ENCODE data around the gene ARL4D. TPM values are rescaled to one million over a fixed set of nuclear protein-coding genes. Genes with fewer than 3 reads are reported as not detected.
A peak's percentile ranks its signal among the peaks of the same experiment; 100 is the strongest.

The ARL4D gene
- total and polyA plus RNA-seq, 2 of the 4 experiments (the other 2 are of a cell fraction) = 12.5 to 30.7 TPM

DNA sequence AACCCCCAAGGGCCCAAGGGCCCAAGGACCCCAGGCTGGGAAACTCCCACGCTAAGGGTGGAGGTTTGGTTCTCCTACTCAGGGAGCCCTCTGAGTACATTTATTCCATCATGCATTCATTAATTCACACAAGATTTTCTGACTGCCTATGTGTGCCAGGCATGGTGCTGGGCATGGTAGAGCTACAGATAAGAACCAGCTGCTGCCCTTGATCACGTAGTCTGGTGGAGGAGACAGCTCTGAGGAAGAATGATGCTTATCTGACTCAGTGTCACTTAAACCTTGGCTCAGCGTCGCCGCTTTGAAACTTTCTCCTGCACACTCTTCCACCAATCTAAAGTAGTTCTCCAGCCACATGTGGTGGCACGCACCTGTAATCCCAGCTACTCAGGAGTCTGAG lies 3.6 kb upstream of the ARL4D start:
- H2BK120ac ChIP-seq (ENCODE audit: low read depth, low read length) = no peak overlapping the region
- no peak overlapping the region for H3K9ac ChIP-seq (ENCODE audit: low read depth, low read length)
- H3K36me3 ChIP-seq (ENCODE audit: control insufficient read depth, insufficient read depth, low read length) = peaks cover 6% of the 10 kb centered on the region; the same call in 1 of the 2 replicates
- no peak overlapping the region for H3K27ac ChIP-seq (ENCODE audit: insufficient read depth, low read length)
- intact Hi-C loops (cut with micrococcal nuclease) = no loop called here
- H3K9me1 ChIP-seq (ENCODE audit: insufficient read depth, low read length) = peaks cover 7% of the 10 kb centered on the region; the same call in 1 of the 2 replicates
- BruUV-seq (replicated peaks) = no TSS peak
- DNase-seq = no peak
- H2BK5ac ChIP-seq (ENCODE audit: low read depth, low read length, poor library complexity, severe bottlenecking) = no peak overlapping the region
- in situ Hi-C loops (cut with MboI; ENCODE audit: low sequenced_read_pairs) = no loop called here
- TF ChIP-seq BHLHE40 (IDR thresholded peaks at IDR 0.05; ENCODE audit: low read depth, low read length) (no peak), RFX5 (IDR thresholded peaks at IDR 0.05; ENCODE audit: low read depth, low read length) (no peak), CHD1 (IDR thresholded peaks at IDR 0.05; ENCODE audit: low read depth, low read length) (no peak), RCOR1 (IDR thresholded peaks at IDR 0.05; ENCODE audit: insufficient replicate concordance, low read length) (no peak), MXI1 (IDR thresholded peaks at IDR 0.05; ENCODE audit: borderline replicate concordance, low read depth, low read length) (no peak), SMC3 (IDR thresholded peaks at IDR 0.05; ENCODE audit: low read depth, low read length) (no peak), MAZ (IDR thresholded peaks at IDR 0.05; ENCODE audit: borderline replicate concordance, low read depth, low read length) (no peak), CEBPB (IDR thresholded peaks at IDR 0.05; ENCODE audit: low read depth, low read length) (no peak), POLR2A (IDR thresholded peaks at IDR 0.05; ENCODE audit: low read depth, low read length) (no peak), NFE2L2 (IDR thresholded peaks at IDR 0.05; ENCODE audit: low read depth, low read length) (no peak), FOS (IDR thresholded peaks at IDR 0.05; ENCODE audit: low read depth, low read length) (no peak), RAD21 (IDR thresholded peaks at IDR 0.05; ENCODE audit: low read length) (no peak), MAFK (IDR thresholded peaks at IDR 0.05; ENCODE audit: low read depth, low read length) (no peak)
- TF ChIP-seq, protein P1, sequence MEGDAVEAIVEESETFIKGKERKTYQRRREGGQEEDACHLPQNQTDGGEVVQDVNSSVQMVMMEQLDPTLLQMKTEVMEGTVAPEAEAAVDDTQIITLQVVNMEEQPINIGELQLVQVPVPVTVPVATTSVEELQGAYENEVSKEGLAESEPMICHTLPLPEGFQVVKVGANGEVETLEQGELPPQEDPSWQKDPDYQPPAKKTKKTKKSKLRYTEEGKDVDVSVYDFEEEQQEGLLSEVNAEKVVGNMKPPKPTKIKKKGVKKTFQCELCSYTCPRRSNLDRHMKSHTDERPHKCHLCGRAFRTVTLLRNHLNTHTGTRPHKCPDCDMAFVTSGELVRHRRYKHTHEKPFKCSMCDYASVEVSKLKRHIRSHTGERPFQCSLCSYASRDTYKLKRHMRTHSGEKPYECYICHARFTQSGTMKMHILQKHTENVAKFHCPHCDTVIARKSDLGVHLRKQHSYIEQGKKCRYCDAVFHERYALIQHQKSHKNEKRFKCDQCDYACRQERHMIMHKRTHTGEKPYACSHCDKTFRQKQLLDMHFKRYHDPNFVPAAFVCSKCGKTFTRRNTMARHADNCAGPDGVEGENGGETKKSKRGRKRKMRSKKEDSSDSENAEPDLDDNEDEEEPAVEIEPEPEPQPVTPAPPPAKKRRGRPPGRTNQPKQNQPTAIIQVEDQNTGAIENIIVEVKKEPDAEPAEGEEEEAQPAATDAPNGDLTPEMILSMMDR (conservative IDR thresholded peaks at IDR 0.05; ENCODE audit: low read depth, low read length) = no peak
- TF ChIP-seq, protein P2, sequence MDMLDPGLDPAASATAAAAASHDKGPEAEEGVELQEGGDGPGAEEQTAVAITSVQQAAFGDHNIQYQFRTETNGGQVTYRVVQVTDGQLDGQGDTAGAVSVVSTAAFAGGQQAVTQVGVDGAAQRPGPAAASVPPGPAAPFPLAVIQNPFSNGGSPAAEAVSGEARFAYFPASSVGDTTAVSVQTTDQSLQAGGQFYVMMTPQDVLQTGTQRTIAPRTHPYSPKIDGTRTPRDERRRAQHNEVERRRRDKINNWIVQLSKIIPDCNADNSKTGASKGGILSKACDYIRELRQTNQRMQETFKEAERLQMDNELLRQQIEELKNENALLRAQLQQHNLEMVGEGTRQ (IDR thresholded peaks at IDR 0.05; ENCODE audit: low read depth, low read length) = no peak
- TF ChIP-seq, protein P3, sequence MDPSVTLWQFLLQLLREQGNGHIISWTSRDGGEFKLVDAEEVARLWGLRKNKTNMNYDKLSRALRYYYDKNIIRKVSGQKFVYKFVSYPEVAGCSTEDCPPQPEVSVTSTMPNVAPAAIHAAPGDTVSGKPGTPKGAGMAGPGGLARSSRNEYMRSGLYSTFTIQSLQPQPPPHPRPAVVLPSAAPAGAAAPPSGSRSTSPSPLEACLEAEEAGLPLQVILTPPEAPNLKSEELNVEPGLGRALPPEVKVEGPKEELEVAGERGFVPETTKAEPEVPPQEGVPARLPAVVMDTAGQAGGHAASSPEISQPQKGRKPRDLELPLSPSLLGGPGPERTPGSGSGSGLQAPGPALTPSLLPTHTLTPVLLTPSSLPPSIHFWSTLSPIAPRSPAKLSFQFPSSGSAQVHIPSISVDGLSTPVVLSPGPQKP (IDR thresholded peaks at IDR 0.05; ENCODE audit: borderline replicate concordance, low read depth, low read length) = no peak
- no peak overlapping the region for H4K8ac ChIP-seq (ENCODE audit: low read depth in 2 of 2, low read length in 2 of 2)
- CTCF ChIA-PET = interaction anchor here (2.1 to 4.4 kb wide), 3 partner anchors 11 to 89 kb away, joined by 8 to 47 read pairs (median 40); partner anchors contain the start of gene DHX8
- no peaks in the 10 kb centered on the region for H3K27me3 ChIP-seq (ENCODE audit: control insufficient read depth, insufficient read depth, low read length)
- H2AK5ac ChIP-seq (ENCODE audit: low read depth, low read length) = no peak overlapping the region
- H2BK15ac ChIP-seq (ENCODE audit: low read depth, low read length) = 0 out of 3 replicates have a peak overlapping the region, but pooled peaks have one; percentile 7
- no peak overlapping the region for H4K91ac ChIP-seq (ENCODE audit: insufficient read depth, low read depth, low read length)
- dilution Hi-C loops (cut with HindIII; ENCODE audit: low sequenced_read_pairs, unreplicated experiment) = no loop called here
- no peak overlapping the region for H2AK9ac ChIP-seq (replicated peaks; ENCODE audit: low read depth, low read length, poor library complexity)
- H3K18ac ChIP-seq (ENCODE audit: low read depth, low read length) = no peak overlapping the region
- no peaks in the 10 kb centered on the region for H3K9me3 ChIP-seq (ENCODE audit: control insufficient read depth, insufficient read depth, low read length)
- peaks cover 6% of the 10 kb centered on the region; the same call in 1 of the 2 replicates for H4K20me1 ChIP-seq (ENCODE audit: insufficient read depth, low read length)
- no peak overlapping the region for H3K23ac ChIP-seq (ENCODE audit: low read depth, low read length)
- H2AFZ ChIP-seq (replicated peaks; ENCODE audit: low read length, poor library complexity) = no peak overlapping the region
- peaks cover 12% of the 10 kb centered on the region for H3K4me1 ChIP-seq (ENCODE audit: control insufficient read depth, insufficient read depth, low read length)
- peak overlapping the region; percentile 6; the same call in 1 of the 2 replicates for H3K4ac ChIP-seq (ENCODE audit: low read depth, low read length)
- H4K5ac ChIP-seq (ENCODE audit: low read depth, low read length) = no peak overlapping the region
- no peak overlapping the region for H3K56ac ChIP-seq (ENCODE audit: extremely low read depth, insufficient read depth, low read length)
- no peak overlapping the region for H3K14ac ChIP-seq (replicated peaks; ENCODE audit: low read depth, low read length)
- no peak for ATAC-seq (ENCODE audit: low read depth)
- H2BK20ac ChIP-seq (ENCODE audit: low read depth, low read length) = no peak overlapping the region
- H3K4me2 ChIP-seq (ENCODE audit: low read depth, low read length) = no peak overlapping the region
- 87% methylated on average over 4 of the region's 6 CpGs; no CpG with 5 or more reads in 1 of the 2 experiments for WGBS, 2 experiments (ENCODE audit: extremely low coverage in 2 of 2, insufficient read length in 1 of 2)
- H3K79me1 ChIP-seq (ENCODE audit: low read depth in 1 of 2, low read length in 2 of 2) = peaks cover 5 to 18% of the 10 kb centered on the region in 2 experiments; a peak in 3 of 4 replicates
- no peak overlapping the region for H3K4me3 ChIP-seq (ENCODE audit: insufficient read depth, low read depth, low read length)
- POLR2A ChIA-PET (ENCODE audit: unreplicated experiment) = interaction anchor here (1.0 kb wide), 1 partner anchor 89 kb away, joined by 5 read pairs; the partner anchor contains the start of gene DHX8
